Measurements from ENCODE around the gene PSD.
A peak's percentile ranks its signal among the peaks of the same experiment; 100 is the strongest.

The PSD gene

GRCh38 chr10:102437515-102437914 is 18.9 kb upstream of the PSD start:
- DNase-seq: no peak

DNA sequence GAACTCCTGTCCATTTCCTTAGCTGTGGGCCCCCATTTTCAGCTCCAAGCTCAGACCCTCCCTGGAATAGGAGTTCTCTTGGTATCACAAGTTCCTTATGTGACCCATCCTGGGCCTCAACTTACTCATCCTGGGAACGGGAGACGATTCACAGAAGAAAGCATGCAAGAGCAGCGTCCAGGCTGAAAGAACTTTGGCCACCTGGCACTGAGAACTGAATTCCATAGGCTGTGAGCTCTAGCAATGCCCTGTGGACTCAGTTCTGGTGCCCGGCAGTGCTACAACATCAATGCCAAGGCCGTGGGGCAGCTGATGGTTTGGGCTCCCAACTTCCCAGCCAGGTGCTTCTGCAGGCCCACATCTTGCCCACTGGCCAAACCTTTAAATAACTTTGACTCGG is 17.7 kb upstream of the PSD start:
- no peak for DNase-seq

DNA sequence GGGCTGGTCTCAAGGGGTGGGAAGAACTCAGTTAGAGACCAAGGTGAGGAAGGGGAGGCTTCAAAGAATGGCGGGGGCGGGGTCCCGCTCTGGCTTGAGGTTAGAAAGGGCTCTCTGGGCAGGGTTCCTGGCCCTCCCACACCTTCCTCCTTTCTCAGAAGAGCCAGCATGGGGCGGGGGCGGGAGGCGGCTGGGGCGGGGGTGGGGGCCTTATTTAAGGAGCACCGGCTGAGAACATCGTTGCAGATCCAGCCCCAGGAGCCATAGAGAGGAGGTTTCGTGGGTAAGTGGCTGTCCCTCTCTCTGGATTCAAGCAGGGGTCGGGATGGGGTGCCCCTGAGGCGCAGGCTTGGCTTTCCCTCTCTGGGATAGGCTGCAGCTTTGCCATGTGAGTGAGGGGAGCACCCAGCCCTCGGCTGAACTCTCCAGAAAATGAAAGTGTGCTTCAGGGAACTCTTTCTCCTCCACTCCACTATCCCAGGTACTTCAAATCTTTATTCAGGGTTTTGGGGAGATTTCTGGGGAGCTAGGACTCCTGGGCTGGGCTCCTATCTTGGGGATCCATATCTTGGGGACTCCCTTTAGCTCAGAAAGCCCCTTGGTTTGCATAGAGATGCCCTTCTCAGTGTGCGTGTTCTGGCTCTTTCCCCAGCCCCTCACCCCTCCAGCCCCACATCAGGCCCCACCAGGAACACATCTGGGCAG is 17.1 kb upstream of the PSD start:
- DNase-seq: no peak

DNA sequence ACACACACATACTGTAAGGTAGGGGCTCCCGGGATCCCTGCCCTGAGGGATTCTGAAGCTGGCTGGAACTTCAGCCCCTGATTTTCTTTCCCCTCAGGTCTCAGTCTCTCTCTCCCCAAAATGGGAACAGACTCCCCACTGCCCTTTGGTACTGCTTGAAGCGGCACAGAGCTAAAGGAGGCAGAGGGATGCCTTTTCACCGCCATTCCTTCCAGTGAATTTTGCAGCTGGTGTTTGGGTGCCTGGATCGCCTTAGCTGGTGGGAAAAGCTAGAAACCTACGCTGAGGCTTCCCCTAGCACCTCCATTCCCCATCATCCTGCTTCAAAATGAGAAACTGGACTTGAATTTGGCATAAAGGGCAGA is 16.5 kb upstream of the PSD start:
- DNase-seq: no peak

DNA sequence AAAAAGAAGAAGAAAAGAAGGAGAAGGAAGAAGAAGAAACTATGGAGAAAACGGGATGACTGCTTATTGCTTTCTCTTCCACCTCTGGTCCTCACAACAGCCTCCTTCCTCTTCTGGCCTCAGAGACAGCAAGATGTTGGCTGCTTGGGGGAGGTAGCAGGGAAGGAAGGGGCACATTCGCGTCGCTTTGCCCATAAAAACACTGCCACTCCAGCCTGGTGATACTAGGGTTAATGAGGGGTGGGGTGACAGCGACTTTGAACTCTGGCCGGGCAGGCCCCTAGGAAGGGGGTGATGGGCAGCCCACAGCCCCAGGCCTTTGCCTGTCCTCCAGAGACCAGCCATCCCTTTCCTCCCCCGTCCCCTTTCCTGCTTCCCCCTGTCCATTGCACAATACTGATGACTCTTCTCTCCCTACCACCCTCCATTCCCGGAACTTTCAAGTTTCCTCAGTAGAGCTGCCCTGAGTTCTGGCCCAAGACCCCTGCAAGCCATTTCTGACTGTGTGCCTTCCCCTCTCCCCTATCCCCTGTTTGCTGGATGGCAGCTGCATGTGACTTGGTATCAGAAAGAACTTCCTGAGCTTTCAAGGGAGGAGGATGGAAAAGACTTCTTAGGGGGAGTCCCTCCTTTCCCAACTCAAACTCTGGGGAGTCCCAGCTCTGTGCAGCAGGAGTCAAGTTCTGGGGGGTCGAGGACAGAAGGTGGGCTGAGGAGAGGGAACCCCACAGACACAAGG is 16.0 kb upstream of the PSD start:
- DNase-seq: no peak

- DNase-seq: no peak
Observed at GRCh38 chr10:102433619-102434046, 15.0 kb upstream of the PSD start.

DNA sequence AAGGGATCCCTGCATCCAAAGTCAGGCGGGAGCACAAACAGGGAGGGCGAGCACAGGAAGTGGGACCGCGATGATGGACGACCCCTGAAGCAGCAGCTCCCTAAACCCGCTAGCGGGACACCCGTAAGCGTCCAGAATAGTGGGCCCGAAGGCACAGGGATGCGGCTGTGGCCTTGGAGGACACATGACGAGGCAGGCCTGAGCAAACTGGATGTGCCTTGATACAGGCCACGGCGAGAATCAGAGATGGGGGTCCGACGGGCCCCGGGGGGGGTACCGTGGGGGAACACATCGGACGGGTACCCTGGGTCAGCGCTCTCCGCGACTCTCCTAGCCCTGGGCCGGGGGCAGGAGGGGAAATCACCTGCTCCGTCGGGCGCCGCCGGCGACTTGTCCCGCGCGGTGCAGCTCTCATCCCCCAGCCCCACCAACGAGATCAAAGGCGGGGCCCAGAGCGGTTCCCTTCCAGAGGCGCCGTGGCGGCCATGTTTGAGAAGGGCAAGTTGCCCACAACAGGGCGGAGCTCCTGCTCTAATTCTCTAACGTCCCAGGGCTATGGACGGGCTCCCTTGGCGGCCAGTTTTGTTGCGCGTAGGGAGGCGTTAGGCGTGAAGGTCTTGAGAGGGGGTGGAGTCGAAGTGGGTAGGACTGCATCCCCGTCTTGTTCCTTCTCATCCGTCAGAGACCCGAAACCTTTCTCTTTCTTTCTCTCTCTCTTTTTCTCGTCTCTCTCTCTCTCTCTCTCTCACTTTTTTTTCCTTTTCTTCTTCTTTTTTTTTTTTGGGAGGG is 13.8 kb upstream of the PSD start, which contains the start of gene CUEDC2:
CUEDC2 (minus strand) TSS at position 413 of the 789 bp plus-strand sequence. CDS start 7,386 bp downstream, outside the sequence.
- DNase-seq: peak; percentile 88

DNA sequence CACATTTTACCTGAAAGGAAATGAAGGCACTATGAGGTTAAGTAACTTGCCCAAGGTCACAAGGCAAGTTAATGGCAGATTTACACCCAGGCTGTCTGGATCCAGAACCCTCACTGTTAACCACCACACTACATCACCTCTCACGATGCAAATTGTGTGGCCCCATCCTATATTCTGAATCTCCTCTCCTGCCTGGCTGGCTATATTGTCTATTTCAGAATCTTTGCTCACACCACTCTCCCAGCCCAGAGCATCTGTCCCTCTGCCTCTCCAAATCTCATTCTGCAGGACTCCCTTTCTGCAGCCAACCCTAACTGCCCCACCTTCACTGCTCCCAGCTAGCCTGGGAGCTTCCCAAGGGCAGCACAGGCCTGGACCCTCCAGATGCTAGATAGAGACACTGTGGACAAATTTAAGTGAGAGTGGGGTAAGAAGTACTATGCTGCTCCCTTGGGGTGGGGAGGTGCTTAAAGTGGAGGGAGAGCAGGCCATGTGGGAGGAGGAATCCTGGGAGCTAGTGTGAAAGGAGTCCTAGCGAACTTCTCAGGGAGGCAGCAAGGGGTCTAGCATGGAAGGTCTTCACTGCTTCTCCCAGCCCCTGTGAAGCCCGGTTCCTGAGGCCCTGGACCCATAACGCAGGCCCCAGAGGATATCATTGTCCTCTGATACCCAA is 13.0 kb upstream of the PSD start:
- DNase-seq: no peak

DNA sequence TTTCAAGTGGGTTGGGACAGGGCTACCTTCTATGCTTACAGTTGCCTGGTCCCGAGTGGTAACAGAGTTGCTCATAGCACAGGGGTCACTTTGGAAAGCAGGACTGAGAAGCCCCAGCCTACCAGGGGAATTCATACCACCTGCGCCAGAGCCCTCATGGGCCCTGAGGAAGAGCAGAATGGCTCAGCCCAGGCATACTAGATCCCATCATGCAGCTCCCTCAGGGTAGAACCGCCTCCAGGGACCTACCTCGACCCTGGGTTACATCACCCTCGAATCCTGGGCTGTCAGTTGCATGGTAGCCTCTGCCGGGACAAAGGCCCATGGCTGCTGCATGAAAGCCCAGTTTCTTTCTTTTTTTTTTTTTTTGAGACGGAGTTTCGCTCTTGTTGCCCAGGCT is 10.9 kb upstream of the PSD start:
- no peak for DNase-seq

DNA sequence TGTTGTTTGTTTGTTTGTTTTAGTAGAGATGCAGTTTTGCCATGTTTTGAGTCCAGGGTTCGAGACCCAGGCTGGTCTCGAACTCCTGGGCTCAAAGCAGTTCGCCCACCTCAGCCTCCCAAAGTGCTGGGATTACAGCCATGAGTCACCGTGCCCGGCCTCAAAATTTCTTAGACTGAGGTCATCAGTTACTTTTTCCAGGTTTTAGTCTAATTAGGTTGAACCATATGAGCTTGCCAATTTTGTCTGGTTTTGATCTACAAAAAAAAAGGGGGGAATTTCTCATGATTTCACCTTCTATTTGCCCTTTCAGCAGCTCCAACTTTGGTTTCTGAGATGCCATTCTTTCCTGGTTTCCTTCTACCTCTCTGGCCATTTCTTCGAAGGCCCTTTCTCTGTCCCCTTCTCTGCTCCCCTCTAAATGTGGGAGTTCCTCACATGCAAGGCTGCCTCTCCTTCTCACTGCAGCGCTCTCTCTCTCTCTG is 8.3 kb upstream of the PSD start:
- DNase-seq: no peak

DNA sequence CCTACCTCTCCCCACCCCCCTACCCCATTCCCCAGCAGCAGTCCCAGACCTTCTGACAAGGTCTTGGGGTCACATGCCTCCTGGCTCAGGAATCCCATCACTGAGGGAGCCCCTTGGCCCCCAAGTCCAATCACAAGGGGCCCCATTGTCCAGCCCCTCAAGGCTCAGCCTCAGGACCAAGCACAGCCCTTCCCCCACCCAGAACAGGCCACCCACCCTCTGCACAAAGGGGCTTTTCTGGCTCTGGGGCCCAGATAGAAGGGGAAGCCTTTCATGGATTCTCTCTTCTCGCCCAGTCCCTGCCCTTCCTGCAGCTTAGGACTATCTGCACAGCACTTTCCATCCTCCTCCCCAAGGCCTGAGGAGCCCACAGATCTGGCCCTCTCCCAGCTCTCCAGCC is 6.9 kb upstream of the PSD start:
- DNase-seq: no peak

DNA sequence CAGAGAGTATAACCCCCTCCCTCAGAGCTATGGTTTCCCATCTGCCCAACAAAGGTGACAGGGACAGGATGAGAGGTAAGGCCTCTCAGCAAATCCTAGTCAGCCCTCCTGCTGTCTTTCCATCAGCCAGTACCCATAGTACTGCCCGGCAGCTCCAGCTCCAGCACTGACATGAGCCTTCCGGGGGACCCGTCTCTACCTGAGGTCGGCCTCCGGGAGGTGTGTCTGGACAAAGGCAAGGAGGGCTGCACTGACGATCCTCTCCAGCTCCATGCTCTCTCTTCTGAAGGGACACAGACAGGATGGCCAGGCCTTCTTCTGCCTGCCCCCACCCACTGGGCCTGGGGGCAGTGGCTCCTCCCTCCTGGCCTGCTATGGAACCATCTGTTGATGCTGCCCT is 6.3 kb upstream of the PSD start:
- no peak for DNase-seq

- no peak for DNase-seq
Observed at GRCh38 chr10:102424145-102424544, 5.6 kb upstream of the PSD start.

GRCh38 chr10:102423372-102423968 is 4.9 kb upstream of the PSD start:
- no peak for DNase-seq

DNA sequence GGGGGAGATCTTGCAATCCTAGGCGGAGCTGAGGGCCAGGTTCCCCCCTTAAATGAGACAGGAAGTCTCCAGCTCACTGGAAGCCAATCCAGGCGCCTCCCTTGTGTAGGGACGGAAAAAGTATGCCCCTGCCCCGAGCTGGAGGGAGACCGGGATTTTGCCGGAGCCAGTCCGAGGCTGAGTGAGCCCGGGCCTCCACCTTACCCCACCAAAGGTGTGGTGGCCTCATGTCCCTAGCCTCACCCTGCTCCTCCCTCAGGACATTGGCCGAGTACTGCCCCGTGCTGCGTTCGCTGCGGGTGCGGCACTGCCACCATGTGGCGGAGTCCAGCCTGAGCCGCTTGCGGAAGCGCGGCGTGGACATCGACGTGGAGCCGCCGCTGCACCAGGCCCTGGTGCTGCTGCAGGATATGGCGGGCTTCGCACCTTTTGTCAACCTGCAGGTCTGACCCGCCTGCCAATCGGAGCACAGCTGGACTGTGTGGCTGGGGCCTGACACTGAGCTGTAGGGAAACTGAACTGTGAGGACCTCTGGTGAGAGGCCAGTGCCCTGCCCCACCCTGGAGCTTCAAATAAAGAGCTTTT is 4.1 kb upstream of the PSD start:
- DNase-seq: peak; percentile 28

- no peak for DNase-seq
Observed at GRCh38 chr10:102421757-102422512, 3.4 kb upstream of the PSD start.

DNA sequence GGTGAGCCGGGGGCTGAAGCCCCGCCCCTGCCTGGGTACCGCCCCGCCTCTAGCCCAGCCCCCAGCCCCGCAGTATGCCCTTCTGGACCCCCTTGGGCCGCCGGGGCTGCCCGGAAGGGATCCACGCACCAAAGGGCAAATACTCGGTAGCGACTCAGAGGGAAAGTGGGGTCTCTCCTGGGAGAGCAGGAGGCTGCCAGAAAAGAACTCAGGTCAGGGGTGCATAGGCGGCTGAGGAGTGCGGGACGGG is 2.8 kb upstream of the PSD start:
- DNase-seq: no peak

GRCh38 chr10:102420714-102421506 is 2.3 kb upstream of the PSD start, which contains the start of gene FBXL15:
TSS of gene FBXL15 (plus strand) at chr10:102420836. CDS start at chr10:102421130, 294 bp downstream.
- DNase-seq: peak; percentile 66

GRCh38 chr10:102420181-102420713 is 1.7 kb upstream of the PSD start:
- no peak for DNase-seq

Measured in NCI-H1048 (cell line).